HTR-8/SVneo (cell line): ENCODE measurements around the gene ZNF524.
A peak's percentile ranks its signal among the peaks of the same experiment; 100 is the strongest.

Experiments used
- DNase-seq: peaks from one replicate; pipeline ENCODE4 v3.0.0; 2011; ENCODE audit warnings: low spot score, mixed read lengths; ENCODE audit not compliant: insufficient read length
- FAIRE-seq: peaks from 2 replicates; lab custom pipeline; 2011; peaks lifted over from hg19 to GRCh38; lab: Jason Lieb, UNC

The ZNF524 gene

DNA sequence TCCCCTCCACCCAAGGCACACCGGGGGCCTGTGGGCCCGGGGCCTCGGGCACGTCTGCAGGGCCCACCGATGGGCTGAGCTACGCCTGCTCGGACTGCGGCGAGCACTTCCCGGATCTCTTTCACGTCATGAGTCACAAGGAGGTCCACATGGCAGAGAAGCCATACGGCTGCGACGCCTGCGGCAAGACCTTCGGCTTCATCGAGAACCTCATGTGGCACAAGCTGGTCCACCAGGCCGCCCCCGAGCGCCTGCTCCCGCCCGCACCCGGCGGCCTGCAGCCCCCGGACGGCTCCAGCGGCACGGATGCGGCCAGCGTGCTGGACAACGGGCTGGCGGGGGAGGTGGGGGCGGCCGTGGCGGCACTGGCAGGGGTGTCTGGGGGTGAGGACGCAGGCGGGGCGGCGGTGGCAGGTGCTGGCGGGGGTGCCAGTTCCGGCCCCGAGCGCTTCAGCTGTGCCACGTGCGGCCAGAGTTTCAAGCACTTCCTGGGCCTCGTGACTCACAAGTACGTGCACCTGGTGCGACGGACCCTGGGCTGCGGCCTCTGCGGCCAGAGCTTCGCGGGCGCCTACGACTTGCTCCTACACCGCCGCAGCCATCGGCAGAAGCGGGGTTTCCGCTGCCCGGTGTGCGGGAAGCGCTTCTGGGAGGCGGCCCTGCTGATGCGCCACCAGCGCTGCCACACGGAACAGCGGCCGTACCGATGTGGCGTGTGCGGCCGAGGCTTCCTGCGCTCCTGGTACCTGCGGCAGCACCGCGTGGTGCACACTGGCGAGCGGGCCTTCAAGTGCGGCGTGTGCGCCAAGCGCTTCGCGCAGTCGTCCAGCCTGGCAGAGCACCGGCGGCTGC is 15.7 kb downstream of the ZNF524 start:
- DNase-seq (no peak), FAIRE-seq (no peak)

DNA sequence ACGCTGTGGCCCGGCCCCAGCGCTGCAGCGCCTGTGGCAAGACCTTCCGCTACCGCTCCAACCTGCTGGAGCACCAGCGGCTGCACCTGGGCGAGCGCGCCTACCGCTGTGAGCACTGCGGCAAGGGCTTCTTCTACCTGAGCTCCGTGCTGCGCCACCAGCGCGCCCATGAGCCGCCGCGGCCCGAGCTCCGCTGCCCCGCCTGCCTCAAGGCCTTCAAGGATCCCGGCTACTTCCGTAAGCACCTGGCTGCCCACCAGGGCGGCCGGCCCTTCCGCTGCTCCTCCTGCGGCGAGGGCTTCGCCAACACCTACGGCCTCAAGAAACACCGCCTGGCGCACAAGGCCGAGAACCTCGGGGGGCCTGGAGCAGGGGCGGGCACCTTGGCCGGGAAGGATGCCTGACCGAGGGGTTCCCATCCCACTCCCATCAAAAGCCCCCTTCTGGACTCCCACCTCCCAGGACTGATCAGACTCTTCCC is 16.3 kb downstream of the ZNF524 start:
- FAIRE-seq (no peak), DNase-seq (no peak)

DNA sequence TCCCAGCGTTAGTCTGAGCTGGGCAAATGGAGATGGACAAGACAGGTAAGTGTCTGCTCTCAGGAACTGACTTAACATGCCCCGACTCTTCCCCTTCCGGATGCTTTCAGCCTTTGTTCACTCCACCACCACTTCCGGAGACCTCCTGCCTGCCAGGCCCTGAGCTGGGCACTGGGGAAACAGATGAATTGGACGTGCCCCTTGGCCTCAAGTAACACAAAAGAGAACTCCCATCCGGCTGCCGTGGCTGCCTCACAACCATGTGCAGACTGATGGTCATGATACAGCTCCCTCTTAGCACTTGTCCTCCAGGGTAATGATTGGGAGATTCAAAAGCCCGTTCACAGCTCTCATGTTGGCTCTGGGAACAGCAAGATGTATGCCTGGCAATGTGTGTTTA is 17.3 kb downstream of the ZNF524 start:
- no peak for FAIRE-seq
- no peak for DNase-seq

DNA sequence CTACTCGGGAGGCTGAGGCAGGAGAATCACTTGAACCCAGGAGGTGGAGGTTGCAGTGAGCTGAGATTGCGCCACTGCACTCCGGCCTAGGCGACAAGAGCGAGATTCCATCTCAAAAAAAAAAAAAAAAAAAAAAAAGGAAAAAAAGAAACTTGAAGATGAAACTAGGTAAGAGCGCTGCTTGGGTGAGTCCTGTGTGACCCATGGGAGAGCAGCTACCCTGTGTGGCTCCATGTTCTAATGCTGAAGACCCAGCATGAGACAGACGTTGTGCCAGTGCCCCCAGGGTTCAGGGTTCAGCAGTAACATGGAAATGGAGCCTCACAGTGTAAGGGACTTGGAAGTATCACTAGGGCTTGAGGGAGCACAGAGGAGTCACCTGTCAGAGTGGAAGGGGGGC is 18.3 kb downstream of the ZNF524 start:
- no peak for DNase-seq
- no peak for FAIRE-seq

DNA sequence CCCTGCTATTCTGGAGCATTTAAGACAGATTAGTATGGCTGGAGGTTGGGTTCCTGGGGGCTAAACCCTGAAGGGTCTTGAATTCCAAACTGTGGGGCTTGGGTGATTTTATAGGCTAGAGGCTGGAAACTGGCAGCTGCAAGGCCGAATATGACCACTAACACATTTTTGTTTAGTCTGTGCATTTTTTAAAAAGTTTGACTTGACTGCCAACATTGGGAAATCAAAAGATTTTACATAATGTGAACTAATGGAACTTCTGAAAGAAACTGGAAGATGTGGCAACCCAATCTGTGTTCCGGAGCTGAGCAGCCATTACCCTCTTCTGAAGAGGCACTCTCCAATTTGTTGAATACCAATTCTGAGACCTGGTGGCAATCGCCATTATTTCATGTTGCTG is 19.2 kb downstream of the ZNF524 start:
- DNase-seq (no peak), FAIRE-seq (no peak)

DNA sequence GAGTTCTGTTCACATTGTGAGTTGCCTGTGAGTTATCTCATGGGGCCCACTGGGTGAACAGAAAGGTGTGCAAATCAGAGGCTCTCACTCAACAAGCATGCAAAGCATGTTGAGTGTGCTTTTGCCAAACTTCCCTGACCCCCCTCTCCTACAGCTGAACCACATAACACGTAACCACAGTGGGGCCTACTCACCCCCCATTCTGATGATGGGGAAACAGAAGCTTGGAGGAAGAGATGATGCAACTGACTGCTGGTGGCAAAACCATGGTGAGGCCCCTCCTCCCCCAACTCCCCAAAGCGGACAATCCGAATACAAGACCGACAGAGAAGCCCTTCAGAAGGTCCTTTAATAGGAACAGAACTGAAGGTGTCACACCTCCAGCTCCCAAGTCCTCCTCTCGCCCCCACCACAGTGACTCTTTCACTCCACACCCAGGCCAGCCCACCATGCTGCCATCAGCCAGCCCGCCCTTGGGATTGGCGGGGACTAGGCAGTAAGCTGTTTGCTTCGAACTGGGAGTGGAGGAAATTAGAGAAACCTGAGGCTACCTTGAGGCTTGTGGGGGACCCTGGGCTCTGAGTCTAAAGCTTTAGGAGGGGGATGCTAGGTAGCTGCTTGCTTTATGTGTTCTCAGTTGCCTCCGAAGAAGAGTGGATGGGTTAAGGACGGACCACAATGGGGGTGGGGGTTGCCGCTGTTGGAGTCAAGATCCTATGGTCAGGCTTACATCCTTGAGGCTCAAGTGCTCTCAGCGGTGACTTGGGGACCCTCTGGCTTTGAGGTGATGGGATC is 20.5 kb downstream of the ZNF524 start:
- no peak for DNase-seq
- no peak for FAIRE-seq

DNA sequence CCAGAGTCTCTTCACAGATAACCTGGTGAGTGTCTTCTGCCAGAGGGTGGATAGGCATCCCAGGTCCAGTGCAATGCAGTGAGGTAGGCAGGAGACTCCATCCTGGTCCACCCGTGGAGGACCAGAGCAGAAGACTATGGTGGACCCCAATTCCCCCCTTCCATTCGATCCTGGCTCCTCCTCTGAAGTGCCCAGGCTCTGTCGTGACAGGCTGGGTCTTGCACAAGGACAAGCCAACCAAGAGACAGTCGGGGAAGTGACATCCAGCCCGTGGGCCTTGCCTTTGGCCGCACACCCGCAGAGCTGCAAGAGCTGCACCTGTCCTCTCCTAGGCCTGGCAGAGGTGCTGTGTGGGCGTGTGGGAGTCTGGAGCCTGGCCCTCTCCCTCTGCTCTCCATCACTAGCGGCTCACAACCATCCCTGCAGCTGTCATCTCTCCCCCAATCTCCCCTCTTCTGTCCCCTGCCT is 21.2 kb downstream of the ZNF524 start:
- DNase-seq (no peak), FAIRE-seq (no peak)

DNA sequence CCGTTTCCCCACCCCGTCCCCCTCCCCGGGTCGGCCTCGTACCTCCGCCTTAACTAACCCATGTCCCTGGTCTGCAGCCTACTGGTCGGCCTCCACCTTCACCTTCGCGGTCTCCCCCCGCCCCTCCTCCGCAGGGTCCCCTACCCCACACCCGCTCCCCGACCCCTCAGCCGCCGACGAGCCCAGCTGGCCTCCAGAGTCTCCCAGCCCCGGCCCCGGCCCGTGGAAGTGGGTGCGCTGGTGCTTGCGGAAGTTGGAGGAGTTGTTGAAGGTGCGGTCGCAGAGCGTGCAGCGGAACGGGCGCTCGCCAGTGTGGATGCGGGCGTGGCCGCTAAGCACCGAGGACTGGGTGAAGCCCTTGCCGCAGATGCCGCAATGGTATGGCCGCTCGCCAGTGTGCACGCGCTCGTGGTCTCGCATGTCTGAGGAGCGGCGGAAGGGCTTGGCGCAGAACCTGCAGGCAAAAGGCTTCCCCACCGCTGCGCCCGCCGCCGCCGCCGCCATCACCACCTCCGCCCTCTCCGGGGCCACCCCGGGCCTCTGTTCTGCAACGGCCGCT is 21.7 kb downstream of the ZNF524 start:
- no peak for DNase-seq
- no peak for FAIRE-seq

DNA sequence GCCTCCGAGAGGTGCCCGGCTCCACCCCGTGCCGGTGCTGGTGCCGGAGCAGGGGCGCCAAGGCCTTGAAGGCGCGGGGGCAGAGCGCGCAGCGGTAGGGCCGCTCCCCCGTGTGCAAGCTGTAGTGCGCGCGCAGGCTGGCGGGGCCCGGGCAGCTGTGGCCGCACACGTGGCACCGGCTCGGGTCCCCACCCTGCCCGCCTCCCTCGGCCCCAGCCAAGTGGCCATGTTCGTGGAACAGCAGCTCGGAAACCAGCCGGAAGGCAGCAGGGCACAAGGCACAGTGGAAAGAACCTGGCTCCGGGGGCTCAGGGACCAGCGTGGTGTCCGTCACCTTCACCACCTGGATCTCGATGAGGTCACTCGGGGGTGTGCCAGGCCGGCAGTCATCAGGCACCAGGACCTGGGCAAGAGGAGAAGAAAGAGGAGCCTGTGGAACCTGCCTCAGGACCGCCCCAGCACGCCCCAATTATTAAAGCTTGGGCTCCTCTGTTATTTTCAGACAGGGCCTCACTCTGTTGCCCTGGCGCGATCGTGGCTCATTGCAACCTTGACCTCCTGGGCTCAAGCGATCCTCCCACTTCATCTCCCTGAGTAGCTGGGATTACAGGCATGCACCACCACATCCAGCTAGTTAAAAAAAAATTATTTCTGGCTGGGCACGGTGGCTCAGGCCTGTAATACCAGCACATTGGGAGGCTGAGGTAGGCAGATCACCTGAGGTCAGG is 22.3 kb downstream of the ZNF524 start:
- DNase-seq (no peak), FAIRE-seq (no peak)

DNA sequence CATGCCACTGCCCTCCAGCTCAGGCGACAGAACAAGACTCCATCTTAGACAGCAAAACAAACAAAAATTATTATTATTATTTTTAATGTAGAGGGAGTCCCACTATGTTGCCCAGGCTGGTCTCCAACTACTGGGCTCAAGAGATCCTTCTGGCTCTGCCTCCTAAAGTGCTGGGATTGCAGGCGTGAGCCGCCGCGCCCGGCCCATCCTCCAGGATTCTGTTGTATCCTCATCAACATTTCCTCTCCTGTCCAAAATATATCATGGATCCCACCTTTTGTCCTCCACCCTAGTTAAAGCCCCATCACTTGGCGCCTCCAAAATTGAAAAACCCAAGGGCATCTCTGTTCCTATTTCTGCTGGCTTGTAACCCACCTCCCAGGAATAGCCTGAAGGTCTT is 23.0 kb downstream of the ZNF524 start:
- DNase-seq (no peak), FAIRE-seq (no peak)

DNA sequence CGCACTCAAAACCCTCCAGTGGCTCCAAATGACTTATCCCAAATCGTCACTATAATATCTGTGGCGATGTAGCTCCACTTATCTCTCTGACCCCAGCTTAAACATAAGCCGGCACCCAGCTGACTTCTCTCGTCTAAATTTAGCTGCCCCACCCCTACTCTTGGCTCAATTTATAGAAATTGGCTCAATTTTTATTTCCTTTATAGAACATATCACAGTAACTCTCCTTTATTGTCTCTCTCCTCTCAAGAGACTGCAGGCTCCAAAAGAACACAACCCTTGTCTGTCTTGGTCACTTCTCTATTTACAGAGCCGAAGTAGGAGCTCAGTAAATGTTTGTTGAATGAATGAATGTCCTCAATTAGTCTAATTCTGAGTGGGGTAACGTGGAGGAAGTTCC is 23.5 kb downstream of the ZNF524 start:
- no peak for DNase-seq
- FAIRE-seq: no peak

DNA sequence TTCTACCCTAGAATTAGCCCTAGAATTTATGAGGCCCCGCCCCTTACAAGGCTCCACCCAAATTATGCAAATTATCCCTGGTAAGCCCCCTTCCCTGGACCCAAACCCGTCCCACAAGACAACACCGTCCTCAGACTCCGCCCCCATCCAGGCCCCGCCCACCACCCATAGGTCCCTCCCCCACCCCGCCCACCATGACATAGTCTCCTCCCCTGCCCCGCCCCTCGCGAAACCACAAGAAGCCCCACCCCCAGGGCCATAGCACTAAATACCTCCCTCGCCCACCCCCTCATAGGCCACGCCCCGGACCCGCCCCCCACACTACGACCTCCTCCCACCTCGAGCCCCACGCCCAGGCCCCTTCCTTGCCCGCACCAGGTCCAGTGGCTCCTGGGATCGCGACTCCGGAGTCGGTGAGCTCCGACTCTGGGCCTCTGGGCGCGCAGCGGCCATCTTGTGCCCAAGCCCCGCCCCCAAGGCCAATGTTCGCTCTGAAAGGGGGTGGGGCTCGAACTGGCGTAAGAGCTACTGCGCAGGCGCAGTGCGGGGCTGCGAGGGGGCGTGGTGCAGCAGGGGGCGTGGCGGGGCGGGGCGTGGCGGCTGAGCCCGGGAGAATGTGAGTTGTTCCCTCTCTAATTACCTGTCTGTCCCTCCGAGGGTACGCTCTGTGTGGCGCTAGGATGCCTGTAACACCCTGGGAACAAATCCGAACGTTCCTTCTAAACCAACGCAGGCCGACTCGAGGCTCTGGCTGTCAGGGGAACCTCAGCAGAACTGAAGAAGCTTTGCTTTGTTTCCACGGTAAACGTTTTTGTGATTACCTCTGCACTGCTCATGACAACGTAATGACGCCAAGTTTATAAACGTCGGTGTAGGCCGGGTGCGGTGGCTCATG is 24.3 kb downstream of the ZNF524 start, which contains the start of gene ZNF784:
Gene ZNF784 (minus strand): TSS at position 458 of the 895 bp plus-strand sequence. CDS start 5 bp downstream, at position 453.
- DNase-seq: peak; percentile 89

DNA sequence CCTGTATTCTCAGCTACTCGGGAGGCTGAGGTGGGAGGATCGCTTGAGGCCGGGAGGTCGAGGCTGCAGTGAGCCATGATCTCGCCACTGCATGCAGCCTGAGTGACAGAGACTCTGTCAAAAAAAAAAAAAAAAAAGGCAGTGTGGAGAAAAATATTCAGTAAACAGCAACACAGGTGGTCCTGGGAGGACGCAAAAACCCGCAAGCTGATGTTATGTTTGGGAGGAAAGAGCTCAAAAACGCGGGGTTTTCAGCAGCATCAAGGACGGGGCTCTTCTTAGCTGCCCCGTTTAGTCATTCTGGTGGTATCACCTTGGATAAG is 24.9 kb downstream of the ZNF524 start:
- FAIRE-seq (no peak), DNase-seq (no peak)

More for the DNA sequence above, 24.3 kb downstream of the ZNF524 start, which contains the start of gene ZNF784:
- FAIRE-seq: peak; percentile 97

DNA sequence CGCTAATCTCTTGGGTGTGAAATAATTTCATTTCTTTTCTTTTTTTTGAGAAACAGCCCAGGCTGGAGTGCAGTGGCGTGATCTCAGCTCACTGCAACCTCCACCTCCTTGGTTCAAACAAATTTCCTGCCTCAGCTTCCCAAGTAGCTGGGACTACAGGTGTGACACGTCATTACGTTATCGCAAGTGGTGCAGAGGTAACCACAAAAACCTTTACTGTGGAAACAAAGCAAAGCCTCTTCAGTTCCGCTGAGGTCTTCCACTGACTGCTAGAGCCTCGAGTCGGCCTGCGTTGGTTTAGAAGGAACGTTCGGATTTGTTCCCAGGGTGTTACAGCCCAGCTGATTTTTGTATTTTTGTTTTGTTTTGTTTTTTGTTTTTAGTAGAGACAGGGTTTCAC is 26.3 kb downstream of the ZNF524 start:
- DNase-seq (no peak), FAIRE-seq (no peak)

DNA sequence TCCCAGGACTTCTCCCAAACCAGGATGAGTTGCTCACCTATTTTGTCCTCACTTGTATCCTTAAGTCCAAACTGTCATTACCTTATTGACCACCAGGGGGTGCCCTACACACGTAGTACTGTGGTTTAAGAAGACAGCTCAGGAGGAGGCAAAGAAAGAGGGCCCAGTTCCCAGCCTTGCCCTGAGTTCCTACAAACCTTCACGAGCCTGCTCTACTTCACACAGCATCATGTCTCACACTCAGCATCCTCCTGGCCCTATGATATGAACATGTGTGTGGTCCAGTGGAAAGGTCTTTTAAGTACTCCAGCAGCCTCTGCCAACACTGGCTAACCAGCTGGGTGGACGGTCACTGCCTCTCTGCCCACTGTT is 32.4 kb downstream of the ZNF524 start:
- FAIRE-seq (no peak), DNase-seq (peak; percentile 67)

DNA sequence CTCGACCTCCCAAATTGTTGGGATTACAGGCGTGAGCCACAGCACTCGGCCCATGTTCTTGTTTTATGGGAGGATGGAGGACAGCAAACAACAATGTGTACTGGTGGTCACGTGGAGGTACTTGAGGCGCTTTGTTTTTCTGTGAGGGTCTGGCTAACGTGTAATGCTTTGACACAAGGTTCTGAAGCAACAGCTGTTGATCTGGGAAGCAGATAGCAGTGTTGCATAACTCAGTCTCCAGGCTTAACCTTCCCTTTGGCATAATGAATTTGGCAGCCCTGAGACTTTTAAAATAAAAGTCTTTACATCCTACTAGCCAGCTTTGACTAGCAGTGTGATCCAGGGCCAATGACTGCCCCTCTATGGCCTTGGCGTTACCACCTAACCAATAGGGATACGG is 33.8 kb downstream of the ZNF524 start:
- FAIRE-seq (no peak), DNase-seq (no peak)

DNA sequence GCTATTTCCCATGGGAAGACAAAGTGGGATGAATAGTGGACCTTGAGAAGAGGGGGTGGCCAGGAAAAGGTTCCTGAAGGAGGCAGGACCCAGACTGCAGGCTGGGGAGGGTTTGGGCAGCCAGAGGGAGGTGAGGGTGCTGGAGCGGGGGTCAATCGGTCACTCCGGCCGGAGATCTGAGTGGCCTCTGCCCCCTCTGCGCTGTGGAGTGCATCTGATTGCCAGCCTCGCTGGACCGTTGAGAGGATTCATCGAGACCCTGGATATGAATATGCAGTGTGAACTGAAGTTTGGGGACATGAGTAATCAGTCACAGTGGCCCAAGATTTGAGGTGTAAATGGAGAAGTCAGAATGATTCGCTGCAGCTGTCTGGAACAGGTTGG is 35.2 kb downstream of the ZNF524 start:
- no peak for DNase-seq
- no peak for FAIRE-seq

DNA sequence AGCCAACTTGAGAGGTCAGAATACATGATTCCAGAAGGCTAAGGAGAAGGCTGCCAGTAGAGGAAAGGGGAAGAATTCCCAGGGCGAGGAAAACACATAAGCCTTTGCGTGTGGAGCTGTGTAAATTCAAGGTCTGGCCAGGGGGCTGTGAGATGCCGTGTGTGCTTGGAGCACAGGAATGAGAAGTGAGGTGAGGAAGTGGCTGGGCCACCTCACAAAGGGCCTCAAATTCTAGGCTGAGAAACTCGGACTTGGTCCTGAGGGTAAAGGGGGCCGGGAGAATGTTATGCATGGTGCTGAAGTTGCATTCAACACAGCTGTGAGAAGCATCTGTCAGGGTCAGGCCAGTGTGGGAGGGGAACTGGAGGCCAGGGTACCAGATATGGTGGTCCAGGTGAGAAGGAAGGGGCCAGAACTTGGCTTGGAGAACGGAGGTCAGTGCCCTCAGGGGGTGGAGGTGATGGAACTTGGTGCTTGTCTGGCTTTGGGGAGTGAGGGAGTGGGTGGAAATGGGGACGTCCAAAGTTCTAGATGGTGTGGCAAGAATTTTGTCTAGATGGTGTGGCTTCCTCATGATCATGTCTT is 35.9 kb downstream of the ZNF524 start:
- DNase-seq (no peak), FAIRE-seq (no peak)

DNA sequence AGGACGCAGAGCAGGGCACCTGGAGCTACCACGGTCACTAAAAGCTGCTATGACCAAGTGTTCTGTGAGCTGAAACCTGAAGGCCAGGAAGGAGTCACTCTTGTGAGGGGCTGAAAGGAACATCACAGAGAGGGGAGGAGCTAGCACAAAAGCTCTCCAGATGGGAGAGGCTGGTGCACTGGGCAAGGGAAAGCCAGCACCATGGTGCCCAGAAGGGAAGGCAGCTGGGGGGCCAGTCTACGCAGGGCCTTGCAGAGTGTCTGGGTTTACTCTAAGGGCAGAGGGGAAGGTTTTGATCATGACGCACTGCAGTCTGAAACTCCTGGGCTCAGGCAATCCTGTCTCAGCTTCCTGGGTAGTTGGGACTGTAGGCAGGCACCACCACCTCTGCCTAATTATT is 36.6 kb downstream of the ZNF524 start:
- DNase-seq (no peak), FAIRE-seq (no peak)
